Measurements from ENCODE around the gene PTPRM.

The PTPRM gene

DNA sequence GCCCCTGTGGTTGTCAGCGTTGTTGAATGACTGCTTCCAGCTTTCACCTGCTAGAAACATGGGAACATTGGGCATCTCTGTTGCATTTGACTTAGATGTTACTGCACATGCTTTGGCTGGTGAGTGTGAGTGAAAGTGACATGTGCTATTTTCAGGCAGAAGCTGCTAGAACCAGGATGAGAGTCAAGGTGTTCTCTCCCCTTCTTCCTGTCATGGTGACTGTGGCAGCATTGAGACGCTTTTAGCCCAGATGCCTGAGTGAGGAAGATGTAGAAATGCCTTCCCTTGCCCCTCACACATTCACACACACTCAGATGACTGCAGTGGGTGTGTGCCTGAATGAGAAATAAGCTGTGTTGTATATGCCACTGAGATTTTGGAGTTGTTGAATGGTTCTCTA, 220.2 kb downstream of the PTPRM start:
- Histone ChIP-seq H3K27ac (no peak overlapping the region), H3K36me3 (no peaks in the 10 kb centered on the region), H3K4me3 (no peak overlapping the region), H3K4me1 (no peaks in the 10 kb centered on the region), H3K27me3 (no peaks in the 10 kb centered on the region), H3K9me3 (no peaks in the 10 kb centered on the region)
- no peak for DNase-seq
- TF ChIP-seq, protein P1, sequence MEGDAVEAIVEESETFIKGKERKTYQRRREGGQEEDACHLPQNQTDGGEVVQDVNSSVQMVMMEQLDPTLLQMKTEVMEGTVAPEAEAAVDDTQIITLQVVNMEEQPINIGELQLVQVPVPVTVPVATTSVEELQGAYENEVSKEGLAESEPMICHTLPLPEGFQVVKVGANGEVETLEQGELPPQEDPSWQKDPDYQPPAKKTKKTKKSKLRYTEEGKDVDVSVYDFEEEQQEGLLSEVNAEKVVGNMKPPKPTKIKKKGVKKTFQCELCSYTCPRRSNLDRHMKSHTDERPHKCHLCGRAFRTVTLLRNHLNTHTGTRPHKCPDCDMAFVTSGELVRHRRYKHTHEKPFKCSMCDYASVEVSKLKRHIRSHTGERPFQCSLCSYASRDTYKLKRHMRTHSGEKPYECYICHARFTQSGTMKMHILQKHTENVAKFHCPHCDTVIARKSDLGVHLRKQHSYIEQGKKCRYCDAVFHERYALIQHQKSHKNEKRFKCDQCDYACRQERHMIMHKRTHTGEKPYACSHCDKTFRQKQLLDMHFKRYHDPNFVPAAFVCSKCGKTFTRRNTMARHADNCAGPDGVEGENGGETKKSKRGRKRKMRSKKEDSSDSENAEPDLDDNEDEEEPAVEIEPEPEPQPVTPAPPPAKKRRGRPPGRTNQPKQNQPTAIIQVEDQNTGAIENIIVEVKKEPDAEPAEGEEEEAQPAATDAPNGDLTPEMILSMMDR (IDR thresholded peaks at IDR 0.05), result no peak
- intact Hi-C loops (cut with DNase I; ENCODE audit: low total_unique reads), result no loop called here

DNA sequence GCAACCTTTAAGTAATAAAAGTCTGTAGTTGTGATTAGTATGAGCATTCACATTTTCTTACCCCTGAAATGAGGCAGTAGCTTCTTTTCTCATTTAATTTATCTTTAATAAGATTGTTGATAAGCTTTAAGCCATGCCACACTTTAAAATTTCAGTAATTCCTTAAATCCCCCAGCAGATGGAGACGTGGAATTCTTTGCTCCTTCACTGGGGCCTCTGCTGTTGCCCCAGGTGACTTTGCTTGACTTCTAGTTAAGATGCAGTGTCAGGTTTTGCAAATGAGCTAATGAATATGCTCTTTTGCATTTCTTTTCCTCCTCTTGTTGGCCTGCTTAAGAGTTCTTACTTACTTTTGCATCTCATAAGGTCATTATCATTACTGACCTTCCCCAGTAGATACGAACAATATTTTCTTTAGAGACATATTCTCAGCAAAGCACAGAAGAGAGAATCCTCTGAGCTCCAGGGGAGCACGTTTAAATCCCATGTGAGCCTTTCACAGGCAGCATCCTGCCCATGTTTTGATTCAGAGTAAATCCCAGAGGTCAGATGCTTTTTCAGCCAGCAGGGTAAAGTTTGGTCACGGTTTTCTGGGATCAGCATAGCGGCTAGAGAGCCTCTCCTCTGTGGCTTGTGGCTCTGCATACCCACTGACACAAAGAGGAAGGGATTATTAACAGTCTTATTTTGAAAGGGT, 222.9 kb downstream of the PTPRM start:
- no peaks in the 10 kb centered on the region for H3K9me3 ChIP-seq
- H3K36me3 ChIP-seq, result no peaks in the 10 kb centered on the region
- no peaks in the 10 kb centered on the region for H3K27me3 ChIP-seq
- H3K4me1 ChIP-seq, result no peaks in the 10 kb centered on the region
- H3K4me3 ChIP-seq, result no peak overlapping the region
- TF ChIP-seq, protein P1 (IDR thresholded peaks at IDR 0.05), result peak; percentile 36 to 45
- intact Hi-C loops (cut with DNase I; ENCODE audit: low total_unique reads), result no loop called here
- no peak overlapping the region for H3K27ac ChIP-seq
- no peak for DNase-seq

DNA sequence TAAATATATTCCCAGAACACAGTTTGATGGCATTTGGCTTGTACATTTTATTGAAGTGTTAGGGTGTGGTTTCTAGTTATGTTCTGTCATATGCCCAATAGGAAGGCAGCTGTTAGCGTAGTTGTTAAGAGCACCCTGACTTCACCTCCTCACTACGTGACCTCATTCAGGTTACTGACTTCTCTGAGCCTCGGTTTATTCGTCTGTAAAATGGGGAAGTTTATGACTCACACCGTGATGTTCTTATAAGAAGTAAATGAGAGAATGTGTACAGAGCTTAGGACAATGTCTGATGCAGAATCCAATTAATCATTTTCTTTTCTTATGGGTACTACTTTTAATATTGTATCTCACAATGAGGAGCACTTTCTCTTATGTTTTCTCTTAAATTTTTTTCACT, 226.0 kb downstream of the PTPRM start:
- no peaks in the 10 kb centered on the region for H3K27me3 ChIP-seq
- intact Hi-C loops (cut with DNase I; ENCODE audit: low total_unique reads), result no loop called here
- TF ChIP-seq, protein P1 (IDR thresholded peaks at IDR 0.05), result no peak

GRCh38 chr18:7803956-7804469, 236.9 kb downstream of the PTPRM start:
- no peaks in the 10 kb centered on the region for H3K4me1 ChIP-seq

More for the DNA sequence above, 226.0 kb downstream of the PTPRM start:
- H3K36me3 ChIP-seq, result no peaks in the 10 kb centered on the region
- no peak for DNase-seq
- no peak overlapping the region for H3K4me3 ChIP-seq
- no peaks in the 10 kb centered on the region for H3K9me3 ChIP-seq
- no peak overlapping the region for H3K27ac ChIP-seq
- H3K4me1 ChIP-seq, result no peaks in the 10 kb centered on the region

GRCh38 chr18:7805096-7805495, 238.0 kb downstream of the PTPRM start:
- Histone ChIP-seq H3K4me1 (no peaks in the 10 kb centered on the region), H3K36me3 (no peaks in the 10 kb centered on the region), H3K27me3 (no peaks in the 10 kb centered on the region), H3K27ac (no peak overlapping the region), H3K4me3 (no peak overlapping the region), H3K9me3 (no peaks in the 10 kb centered on the region)
- TF ChIP-seq, protein P1 (IDR thresholded peaks at IDR 0.05), result no peak
- intact Hi-C loops (cut with DNase I; ENCODE audit: low total_unique reads), result no loop called here
- DNase-seq, result no peak

More at GRCh38 chr18:7803956-7804469, 236.9 kb downstream of the PTPRM start:
- Histone ChIP-seq H3K27me3 (no peaks in the 10 kb centered on the region), H3K4me3 (no peak overlapping the region), H3K36me3 (no peaks in the 10 kb centered on the region), H3K9me3 (no peaks in the 10 kb centered on the region), H3K27ac (no peak overlapping the region)
- intact Hi-C loops (cut with DNase I; ENCODE audit: low total_unique reads), result no loop called here
- TF ChIP-seq, protein P1 (IDR thresholded peaks at IDR 0.05), result no peak
- no peak for DNase-seq

Data from tibial artery (tissue), 4 donors.